ENCODE data around the gene ADPRH.
A peak's percentile ranks its signal among the peaks of the same experiment; 100 is the strongest.

The ADPRH gene

GRCh38 chr3:119571688-119572087 is 7.6 kb upstream of the ADPRH start:
- no peak for TF ChIP-seq CTCF (conservative IDR thresholded peaks at IDR 0.05; ENCODE audit: low read depth, low read length)
- no peak overlapping the region for H3K4me3 ChIP-seq (ENCODE audit: low read length)
- DNase-seq (ENCODE audit: low read depth) = no peak

- DNase-seq (ENCODE audit: low read depth) = no peak
- TF ChIP-seq CTCF (conservative IDR thresholded peaks at IDR 0.05; ENCODE audit: low read depth, low read length) = no peak
- H3K4me3 ChIP-seq (ENCODE audit: low read length) = no peak overlapping the region
These were observed 3.8 kb upstream of the ADPRH start for GRCh38 chr3:119575507-119575906.

DNA sequence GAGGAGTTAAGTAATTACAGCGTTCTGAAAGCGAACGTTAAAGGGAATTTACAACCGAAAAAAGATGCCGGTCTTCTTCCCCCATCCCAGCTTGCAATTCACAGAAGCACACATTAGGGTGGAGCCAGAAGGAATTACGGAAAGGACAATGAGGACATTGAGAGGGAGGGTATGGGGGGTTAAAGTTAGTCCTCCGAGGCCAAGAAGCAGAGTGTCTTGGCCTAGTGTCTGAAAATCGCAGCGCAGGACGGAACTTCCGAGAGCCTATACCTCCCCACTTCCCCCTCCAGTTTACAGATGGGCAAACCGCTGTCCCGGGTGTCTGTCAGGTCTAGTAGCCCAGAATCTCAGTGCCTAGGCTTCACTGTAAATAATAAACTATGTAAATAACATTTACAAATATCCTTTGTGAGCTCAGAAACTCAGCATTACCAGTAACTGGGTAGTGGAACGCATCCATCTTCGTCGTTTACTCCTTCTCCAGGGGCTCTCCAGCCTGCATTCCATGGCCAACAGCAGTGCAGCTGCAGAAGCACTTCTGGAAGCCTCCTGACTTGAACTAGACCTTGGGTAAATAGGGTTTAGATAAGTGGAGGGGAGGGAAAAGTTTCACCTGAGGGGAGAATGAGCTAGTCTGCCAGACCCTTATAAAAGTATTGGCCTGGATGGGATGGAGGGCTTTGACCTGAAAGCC is 922 bp downstream of the ADPRH start:
- DNase-seq (ENCODE audit: low read depth) = no peak
- H3K4me3 ChIP-seq (ENCODE audit: low read length) = peak overlapping the region; percentile 65
- TF ChIP-seq CTCF (conservative IDR thresholded peaks at IDR 0.05; ENCODE audit: low read depth, low read length) = no peak

DNA sequence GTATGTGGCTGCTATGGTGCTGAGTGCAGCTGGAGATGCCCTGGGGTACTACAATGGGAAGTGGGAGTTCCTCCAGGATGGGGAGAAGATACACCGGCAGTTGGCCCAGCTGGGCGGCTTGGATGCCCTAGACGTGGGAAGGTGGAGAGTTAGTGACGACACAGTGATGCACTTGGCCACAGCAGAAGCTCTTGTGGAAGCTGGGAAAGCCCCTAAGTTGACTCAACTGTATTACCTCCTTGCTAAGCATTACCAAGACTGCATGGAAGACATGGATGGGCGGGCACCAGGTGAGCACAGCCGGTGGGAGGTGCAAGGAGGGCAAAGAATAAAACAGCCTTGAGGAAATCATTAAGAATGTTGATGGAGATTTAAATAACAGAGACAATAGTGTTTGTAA is 2.9 kb downstream of the ADPRH start:
- no peak for DNase-seq (ENCODE audit: low read depth)
- H3K4me3 ChIP-seq (ENCODE audit: low read length) = no peak overlapping the region
- TF ChIP-seq CTCF (conservative IDR thresholded peaks at IDR 0.05; ENCODE audit: low read depth, low read length) = no peak

DNA sequence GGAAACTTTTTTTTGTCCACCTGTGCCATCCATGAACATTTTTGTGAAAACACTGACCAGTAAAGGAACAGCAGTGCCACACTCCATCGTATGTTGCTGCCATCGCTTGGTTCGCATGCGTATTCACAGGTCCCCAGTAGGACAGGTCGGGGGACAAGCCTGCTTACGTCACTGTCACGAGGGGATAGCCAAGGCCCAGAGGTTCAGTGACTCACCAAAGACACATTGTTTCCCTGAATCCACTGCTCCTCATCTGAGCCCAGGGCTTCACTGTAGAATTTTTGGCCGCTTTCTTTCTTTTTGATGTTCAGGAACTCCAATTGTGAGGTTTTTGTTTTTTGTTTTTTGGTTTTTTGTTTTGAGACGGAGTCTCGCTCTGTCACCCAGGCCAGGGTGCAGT is 5.9 kb downstream of the ADPRH start:
- no peak overlapping the region for H3K4me3 ChIP-seq (ENCODE audit: low read length)
- TF ChIP-seq CTCF (conservative IDR thresholded peaks at IDR 0.05; ENCODE audit: low read depth, low read length) = no peak
- DNase-seq (ENCODE audit: low read depth) = no peak

DNA sequence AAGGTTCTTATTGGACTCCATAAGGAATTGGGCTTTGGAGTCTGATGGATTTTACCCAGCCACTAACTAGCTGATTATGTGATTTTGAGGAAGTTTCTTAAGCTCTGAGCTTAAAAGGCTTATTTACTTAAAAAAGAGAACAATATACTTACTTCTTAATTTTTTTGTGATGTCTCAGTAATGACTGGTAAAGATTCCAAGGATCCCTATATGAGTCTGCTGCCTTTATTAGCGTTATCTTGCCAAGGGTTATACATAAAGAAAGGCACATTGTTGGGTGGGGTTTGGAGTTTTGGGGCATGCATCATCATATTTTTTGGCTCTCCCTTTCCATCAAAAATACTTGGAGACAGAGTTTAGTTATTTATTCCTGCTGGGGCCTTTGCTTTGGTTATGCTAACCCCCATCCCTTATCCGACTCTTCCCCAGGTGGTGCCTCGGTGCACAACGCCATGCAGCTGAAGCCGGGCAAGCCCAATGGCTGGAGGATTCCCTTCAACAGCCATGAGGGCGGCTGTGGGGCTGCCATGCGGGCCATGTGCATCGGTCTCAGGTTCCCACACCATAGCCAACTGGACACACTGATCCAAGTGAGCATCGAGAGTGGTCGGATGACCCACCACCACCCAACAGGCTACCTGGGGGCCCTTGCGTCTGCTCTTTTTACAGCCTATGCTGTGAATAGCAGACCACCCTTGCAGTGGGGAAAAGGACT is 6.7 kb downstream of the ADPRH start:
- no peak for TF ChIP-seq CTCF (conservative IDR thresholded peaks at IDR 0.05; ENCODE audit: low read depth, low read length)
- H3K4me3 ChIP-seq (ENCODE audit: low read length) = no peak overlapping the region
- no peak for DNase-seq (ENCODE audit: low read depth)

DNA sequence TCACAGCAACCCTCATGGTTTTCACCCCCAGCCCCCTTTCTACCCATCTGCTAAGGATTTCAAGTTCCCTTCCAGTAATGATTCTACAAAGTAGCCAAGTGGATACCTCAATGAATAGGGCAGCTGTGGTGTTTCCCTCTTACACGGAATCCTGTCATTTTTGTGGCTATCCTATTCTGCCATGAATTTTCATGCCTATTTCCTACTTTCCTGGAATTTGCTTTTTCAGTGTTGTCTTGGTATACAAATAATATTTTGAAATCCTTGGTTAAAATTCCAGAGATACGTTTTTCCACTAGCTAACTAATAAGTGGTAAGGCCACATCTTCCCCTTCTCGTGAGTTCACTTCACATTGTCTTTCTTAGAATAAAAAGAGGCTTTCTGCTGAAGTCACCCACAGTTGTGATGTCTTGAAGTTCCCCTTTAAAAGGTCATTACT is 7.5 kb downstream of the ADPRH start:
- DNase-seq (ENCODE audit: low read depth) = no peak
- no peak for TF ChIP-seq CTCF (conservative IDR thresholded peaks at IDR 0.05; ENCODE audit: low read depth, low read length)
- no peak overlapping the region for H3K4me3 ChIP-seq (ENCODE audit: low read length)
